Fibroblast of lung (primary cell): ENCODE data around the gene RMND1. TPM values are rescaled to one million over a fixed set of nuclear protein-coding genes. Genes with fewer than 3 reads are reported as not detected.

Source experiments
- DNase-seq, 2 donors: peaks; one replicate each; pipeline versions ENCODE4 v3.0.0 to v3.0.0-alpha.2; 2010; ENCODE audit warnings: low read depth in 2 of 2
- H2AFZ ChIP-seq: 2 replicates; pipeline ENCODE4 v1.5.1; 2012; ENCODE audit warnings: low read length, control low read depth, inconsistent platforms
- H3K27ac ChIP-seq: 2 replicates; pipeline ENCODE4 v1.5.1; 2011; ENCODE audit warnings: low read length, control low read depth; ENCODE audit not compliant: insufficient read depth
- H3K27me3 ChIP-seq: 2 replicates; pipeline ENCODE4 v1.5.1; 2011; ENCODE audit warnings: mild to moderate bottlenecking, low read length; ENCODE audit not compliant: control insufficient read depth, insufficient read depth
- H3K36me3 ChIP-seq: 2 replicates; pipeline ENCODE4 v1.5.1; 2011; ENCODE audit warnings: low read length; ENCODE audit not compliant: control insufficient read depth, insufficient read depth
- H3K4me1 ChIP-seq: 2 replicates; pipeline ENCODE4 v1.5.1; 2011; ENCODE audit warnings: low read length; ENCODE audit not compliant: control insufficient read depth, insufficient read depth; ENCODE audit errors: extremely low read depth
- H3K4me2 ChIP-seq: 2 replicates; pipeline ENCODE4 v1.5.1; 2011; ENCODE audit warnings: low read length, control low read depth; ENCODE audit not compliant: insufficient read depth; ENCODE audit errors: extremely low read depth
- H3K4me3 ChIP-seq, 4 experiments: fragments of 200-600 bp in 1 of 4; sonication (generic) in 1 of 4; replicated peaks in 1 of 4; 2 replicates each; pipeline ENCODE4 v1.5.1; 2011 to 2016; ENCODE audit warnings: low read length in 4 of 4, low read depth in 3 of 4, mild to moderate bottlenecking in 3 of 4, control low read depth in 2 of 4, inconsistent platforms in 1 of 4, mixed read lengths in 1 of 4; ENCODE audit not compliant: insufficient read depth in 1 of 4; ENCODE audit errors: control extremely low read depth in 1 of 4
- H3K79me2 ChIP-seq: 2 replicates; pipeline ENCODE4 v1.5.1; 2012; ENCODE audit warnings: mild to moderate bottlenecking, low read length, inconsistent platforms; ENCODE audit not compliant: control insufficient read depth, insufficient read depth
- H3K9ac ChIP-seq: 2 replicates; pipeline ENCODE4 v1.5.1; 2011; ENCODE audit warnings: mild to moderate bottlenecking, low read length, control low read depth; ENCODE audit not compliant: insufficient read depth
- H3K9me3 ChIP-seq: 2 replicates; pipeline ENCODE4 v1.5.1; 2012; ENCODE audit warnings: low read depth, low read length; ENCODE audit not compliant: control insufficient read depth, insufficient read depth
- H4K20me1 ChIP-seq: 2 replicates; pipeline ENCODE4 v1.5.1; 2011; ENCODE audit warnings: low read length; ENCODE audit not compliant: control insufficient read depth, insufficient read depth; ENCODE audit errors: extremely low read depth
- CTCF ChIP-seq, 2 donors: IDR thresholded peaks in 1 of 2; conservative IDR thresholded peaks in 1 of 2; 1 replicate in 1 of 2; 2 replicates in 1 of 2; pipeline ENCODE4 v1.5.1; 2011 to 2012; ENCODE audit warnings: low read length in 2 of 2, control low read depth in 1 of 2, inconsistent platforms in 1 of 2, low read depth in 1 of 2, mild to moderate bottlenecking in 1 of 2
- EZH2 ChIP-seq: IDR thresholded peaks from 2 replicates; pipeline ENCODE4 v1.5.1; 2012; ENCODE audit warnings: low read length, control low read depth, mild to moderate bottlenecking; ENCODE audit errors: missing control alignments
- polyA minus RNA-seq: library from RNA; depleted of rRNA, polyadenylated mRNA; stranded (reverse); fragments of >200 nt; gene quantifications from 2 replicates; pipeline ENCODE4 v1.2.3, GENCODE V29; 2011; ENCODE audit warnings: low replicate concordance
- polyA plus RNA-seq, 2 donors: library from polyadenylated mRNA; depleted of rRNA in 1 of 2; stranded (reverse) in 1 of 2; unstranded in 1 of 2; fragments of >200 nt; gene quantifications; 2 replicates each; pipeline ENCODE4 v1.2.1, GENCODE V29; 2011 to 2012; ENCODE audit warnings: missing spikeins in 1 of 2
- total RNA-seq: library from RNA; depleted of rRNA; stranded (reverse); fragments of >200 nt; gene quantifications from 2 replicates; pipeline ENCODE4 v1.2.1, GENCODE V29; 2014

The RMND1 gene
- total RNA-seq = 50.6 and 58.3 TPM in 2 replicates
- polyA plus RNA-seq = 21.1 and 21.5 TPM in 2 replicates
- 19.7 and 20.8 TPM in 2 replicates for polyA plus RNA-seq (2012)
- polyA minus RNA-seq = 5.3 and 6.4 TPM in 2 replicates

- H3K9ac ChIP-seq = peak within 1 kb of the TSS; percentile 94
- TF ChIP-seq EZH2 = no peak
- TF ChIP-seq CTCF (conservative IDR thresholded peaks at IDR 0.05 in 1 of 2, IDR thresholded peaks at IDR 0.05 in 1 of 2; ENCODE audit: low read depth in 1 of 2, low read length in 2 of 2) = no peak
- H4K20me1 ChIP-seq = no peaks in the 10 kb centered on the region
- H3K79me2 ChIP-seq = peaks cover 51% of the 10 kb centered on the region
- DNase-seq = peak; percentile 100
- no peaks in the 10 kb centered on the region for H3K27me3 ChIP-seq
- no peaks in the 10 kb centered on the region for H3K9me3 ChIP-seq
- peak within 1 kb of the TSS; percentile 89 for H3K4me2 ChIP-seq
- peak within 1 kb of the TSS; percentile 81 for H2AFZ ChIP-seq
- H3K27ac ChIP-seq = peak within 1 kb of the TSS; percentile 88
- H3K4me3 ChIP-seq = peak within 1 kb of the TSS; percentile 85 to 97 (median 96)
- peaks cover 2% of the 10 kb centered on the region for H3K4me1 ChIP-seq
- H3K36me3 ChIP-seq = no peaks in the 10 kb centered on the region
These were observed at the start of gene RMND1 for GRCh38 chr6:151451950-151452749. Gene RMND1, minus strand, starts transcription at chr6:151452126. Its CDS starts 6,315 bp downstream, at chr6:151445811.

- no peaks in the 10 kb centered on the region for H4K20me1 ChIP-seq
- no peak overlapping the region for H3K9ac ChIP-seq
- TF ChIP-seq EZH2 (no peak), CTCF (conservative IDR thresholded peaks at IDR 0.05 in 1 of 2, IDR thresholded peaks at IDR 0.05 in 1 of 2; ENCODE audit: low read depth in 1 of 2, low read length in 2 of 2) (no peak)
- H3K36me3 ChIP-seq = no peaks in the 10 kb centered on the region
- no peak overlapping the region for H3K4me2 ChIP-seq
- no peaks in the 10 kb centered on the region for H3K79me2 ChIP-seq
- H3K27me3 ChIP-seq = no peaks in the 10 kb centered on the region
- no peak overlapping the region for H3K27ac ChIP-seq
- H3K9me3 ChIP-seq = no peaks in the 10 kb centered on the region
- H3K4me3 ChIP-seq = no peak overlapping the region
- no peaks in the 10 kb centered on the region for H3K4me1 ChIP-seq
- DNase-seq = no peak
- no peak overlapping the region for H2AFZ ChIP-seq
These were observed 47.6 kb upstream of the RMND1 start for GRCh38 chr6:151499551-151499950.

GRCh38 chr6:151498327-151498726 lies 46.4 kb upstream of the RMND1 start:
- Histone ChIP-seq H3K4me2 (no peak overlapping the region), H3K27me3 (no peaks in the 10 kb centered on the region), H3K4me3 (no peak overlapping the region), H3K27ac (no peak overlapping the region), H3K9ac (no peak overlapping the region), H2AFZ (no peak overlapping the region), H3K79me2 (no peaks in the 10 kb centered on the region), H3K9me3 (no peaks in the 10 kb centered on the region), H3K4me1 (peaks cover 2% of the 10 kb centered on the region), H4K20me1 (no peaks in the 10 kb centered on the region), H3K36me3 (no peaks in the 10 kb centered on the region)
- DNase-seq = peak in 1 of 2 donors; percentile 27
- TF ChIP-seq CTCF (conservative IDR thresholded peaks at IDR 0.05 in 1 of 2, IDR thresholded peaks at IDR 0.05 in 1 of 2; ENCODE audit: low read depth in 1 of 2, low read length in 2 of 2) (no peak), EZH2 (no peak)
